K562 (cell line): ENCODE results near the gene RELA. TPM values are rescaled to one million over a fixed set of nuclear protein-coding genes. Genes with fewer than 3 reads are reported as not detected.
A peak's percentile ranks its signal among the peaks of the same experiment; 100 is the strongest.

Experiments
- BRD9 ChIP-seq: fragments of 450-650 bp; IDR thresholded peaks from 2 replicates; pipeline ENCODE4 v1.6.1; 2018; ENCODE audit warnings: low read depth; ENCODE audit not compliant: partially characterized antibody
- DDX20 ChIP-seq: fragments of 450-650 bp; IDR thresholded peaks from 2 replicates; pipeline ENCODE4 v1.6.1; 2016; ENCODE audit warnings: missing genetic modification characterization, low read depth, mild to moderate bottlenecking, missing compliant biosample characterization, moderate library complexity
- DNMT1 ChIP-seq: fragments of 450-650 bp; IDR thresholded peaks from 2 replicates; pipeline ENCODE4 v1.6.1; 2016; ENCODE audit warnings: antibody characterized with exemption, mild to moderate bottlenecking
- FOXK2 ChIP-seq, 2 experiments: fragments of 450-650 bp; IDR thresholded peaks in 1 of 2; conservative IDR thresholded peaks in 1 of 2; 2 replicates each; pipeline ENCODE4 v1.6.1; 2016; ENCODE audit warnings: low read depth in 2 of 2, mild to moderate bottlenecking in 1 of 2
- FUS ChIP-seq: fragments of 200-400 bp; formaldehyde crosslinking; optimal IDR thresholded peaks from 2 replicates; pipeline ENCODE3; 2017; ENCODE audit warnings: low read depth, low read length
- HLTF ChIP-seq: fragments of 450-650 bp; IDR thresholded peaks from 2 replicates; pipeline ENCODE4 v1.6.1; 2016
- IFI16 ChIP-seq: fragments of 250-450 bp; sonication (Bioruptor Pico); IDR thresholded peaks from 2 replicates; pipeline ENCODE4 v2.1.2; 2022; ENCODE audit warnings: mild to moderate bottlenecking, inconsistent platforms
- IRF2 ChIP-seq: sonication (generic); formaldehyde crosslinking; IDR thresholded peaks from 2 replicates; pipeline ENCODE4 v1.8.1; 2022; ENCODE audit warnings: mild to moderate bottlenecking, missing genetic modification reagents
- KAT2B ChIP-seq: IDR thresholded peaks from one replicate; pipeline ENCODE4 v1.6.1; 2012; ENCODE audit warnings: low read depth, mild to moderate bottlenecking, control low read depth, inconsistent platforms, low read length, moderate library complexity
- MLLT1 ChIP-seq, 2 experiments: fragments of 450-650 bp; IDR thresholded peaks; 2 replicates each; pipeline ENCODE4 v1.6.1; 2016
- MTA2 ChIP-seq: fragments of 450-650 bp; IDR thresholded peaks from 2 replicates; pipeline ENCODE4 v1.6.1; 2016; ENCODE audit warnings: low read depth
- RAD51 ChIP-seq: fragments of 450-650 bp; IDR thresholded peaks from 2 replicates; pipeline ENCODE4 v1.7.1; 2016; ENCODE audit warnings: low read depth, mild to moderate bottlenecking, borderline replicate concordance
- RHOXF2B ChIP-seq: fragments of 250-450 bp; sonication (Bioruptor Pico); conservative IDR thresholded peaks from 2 replicates; pipeline ENCODE4 v1.5.1; 2021
- SMC3 ChIP-seq: conservative IDR thresholded peaks from 2 replicates; pipeline ENCODE4 v1.6.1; 2011; ENCODE audit warnings: low read depth, low read length, improper control_type of control experiment; ENCODE audit not compliant: insufficient read depth
- SREBF2 ChIP-seq: sonication (generic); formaldehyde crosslinking; IDR thresholded peaks from 2 replicates; pipeline ENCODE4 v1.4.0; 2020; ENCODE audit warnings: mild to moderate bottlenecking, missing genetic modification reagents
- STAT5A ChIP-seq: IDR thresholded peaks from 2 replicates; pipeline ENCODE4 v1.6.1; 2012; ENCODE audit warnings: low read length, inconsistent platforms, borderline replicate concordance
- U2AF1 ChIP-seq: fragments of 200-400 bp; formaldehyde crosslinking; optimal IDR thresholded peaks from 2 replicates; pipeline ENCODE3; 2017; ENCODE audit warnings: mild to moderate bottlenecking, low read depth, low read length, moderate library complexity
- ZBTB2 ChIP-seq: fragments of 450-650 bp; IDR thresholded peaks from 2 replicates; pipeline ENCODE4 v1.6.1; 2016; ENCODE audit warnings: antibody characterized with exemption
- ZBTB7A ChIP-seq: IDR thresholded peaks from 2 replicates; pipeline ENCODE4 v1.6.1; 2011; ENCODE audit warnings: low read depth, mild to moderate bottlenecking, low read length, moderate library complexity, borderline replicate concordance; ENCODE audit not compliant: control insufficient read depth
- ZKSCAN8 ChIP-seq: fragments of 200-800 bp; sonication (Bioruptor generic); IDR thresholded peaks from 2 replicates; pipeline ENCODE4 v1.6.1; 2016; ENCODE audit warnings: missing genetic modification characterization, missing compliant biosample characterization
- ZNF57 ChIP-seq: fragments of 450-650 bp; formaldehyde crosslinking; IDR thresholded peaks from 2 replicates; pipeline ENCODE4 v1.4.0; 2020; ENCODE audit warnings: mild to moderate bottlenecking, moderate library complexity
- polyA plus RNA-seq, 8 experiments: library from polyadenylated mRNA; depleted of rRNA in 4 of 8; stranded (reverse) in 5 of 8; unstranded in 3 of 8; fragments of >200 nt; fragmentation: Nextera tagmentation in 2 of 8; fragmentation: Illumina TruSeq in 1 of 8; extraction: Ambion mirVana in 2 of 8; extraction: Trizol in 1 of 8; gene quantifications; 2 replicates each; pipeline versions ENCODE4 v1.2.1 to v1.2.3, GENCODE V29; 2011 to 2014; ENCODE audit warnings: inconsistent platforms in 1 of 8, missing spikeins in 1 of 8
- total RNA-seq, 7 experiments: library from RNA; depleted of rRNA in 6 of 7; stranded (reverse); fragments of >200 nt in 6 of 7; fragmentation: Illumina TruSeq in 2 of 7; extraction: Trizol in 2 of 7; gene quantifications; 2 replicates each; pipeline versions ENCODE4 v1.2.1 to v1.2.3, GENCODE V29; 2011 to 2021; ENCODE audit warnings: low replicate concordance in 1 of 7
- TF ChIP-seq, protein P1 (sequence below): fragments of 250-450 bp; sonication (Bioruptor Pico); IDR thresholded peaks from 2 replicates; pipeline ENCODE4 v1.5.0; 2020; ENCODE audit warnings: mild to moderate bottlenecking, borderline replicate concordance
- TF ChIP-seq, protein P2 (sequence below): fragments of 450-650 bp; IDR thresholded peaks from 2 replicates; pipeline ENCODE4 v1.6.1; 2016; ENCODE audit warnings: low read depth, mild to moderate bottlenecking, moderate library complexity
- TF ChIP-seq, protein P3 (sequence below): fragments of 250-450 bp; sonication (Bioruptor Pico); IDR thresholded peaks from 2 replicates; pipeline ENCODE4 v1.8.0; 2022; ENCODE audit warnings: moderate library complexity, mild to moderate bottlenecking, inconsistent platforms

RELA gene
- total and polyA plus RNA-seq, 9 of the 15 experiments (the other 6 are each of a cell fraction or from before 2014, with no cell fraction given): 6.0 to 67.4 (median 20.6) TPM

DNA sequence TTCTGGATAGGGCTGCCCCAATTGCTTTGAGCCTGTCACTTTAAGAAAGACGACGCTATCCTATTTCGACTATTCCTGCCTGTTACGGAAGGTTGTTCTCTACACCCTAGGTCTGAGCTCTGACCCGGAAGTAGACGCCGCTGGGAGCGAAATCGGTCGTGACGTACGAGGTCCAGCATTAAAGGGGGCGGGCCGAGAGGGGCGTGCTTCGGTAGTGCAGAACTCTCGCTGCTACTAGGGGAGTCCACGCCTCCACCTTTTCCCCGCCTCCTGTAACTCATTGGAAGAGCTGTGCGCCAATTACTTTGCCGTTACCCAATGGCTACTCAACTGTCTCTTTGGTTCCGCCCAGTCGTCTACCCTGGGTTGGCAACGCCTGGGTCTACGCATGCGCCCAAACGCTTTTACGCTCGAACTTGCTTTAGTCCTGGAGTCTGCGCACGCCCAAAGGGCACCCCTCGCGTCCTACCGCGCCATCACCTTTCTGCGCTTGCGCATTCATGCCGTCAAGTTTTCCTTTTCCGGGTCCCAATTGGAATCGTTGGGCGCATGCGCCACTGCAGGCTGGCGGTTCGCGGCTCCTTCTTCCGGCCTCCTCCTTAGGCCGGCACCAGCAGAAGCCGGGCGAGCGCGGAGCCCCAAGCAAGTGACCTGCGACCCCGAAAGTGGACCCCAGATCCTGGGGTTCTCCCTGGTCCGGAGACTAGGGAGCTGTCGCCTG, 47.3 kb downstream of the RELA start, which contains the start of gene PCNX3 (continued):
- TF ChIP-seq ZNF57: no peak
- TF ChIP-seq STAT5A: no peak
- no peak for TF ChIP-seq IRF2
- TF ChIP-seq DNMT1: no peak
- no peak for TF ChIP-seq DDX20 (tag)
- TF ChIP-seq BRD9: no peak
- no peak for TF ChIP-seq SREBF2 (CRISPR knock-in tag)
- peak in 1 of 2 experiments; percentile 100; a peak in 2 of 4 replicates for TF ChIP-seq MLLT1 (IDR thresholded peaks at IDR 0.05)
- TF ChIP-seq FUS: no peak
- TF ChIP-seq ZBTB7A: no peak; the same call in 1 of the 2 replicates
- TF ChIP-seq, protein P1, sequence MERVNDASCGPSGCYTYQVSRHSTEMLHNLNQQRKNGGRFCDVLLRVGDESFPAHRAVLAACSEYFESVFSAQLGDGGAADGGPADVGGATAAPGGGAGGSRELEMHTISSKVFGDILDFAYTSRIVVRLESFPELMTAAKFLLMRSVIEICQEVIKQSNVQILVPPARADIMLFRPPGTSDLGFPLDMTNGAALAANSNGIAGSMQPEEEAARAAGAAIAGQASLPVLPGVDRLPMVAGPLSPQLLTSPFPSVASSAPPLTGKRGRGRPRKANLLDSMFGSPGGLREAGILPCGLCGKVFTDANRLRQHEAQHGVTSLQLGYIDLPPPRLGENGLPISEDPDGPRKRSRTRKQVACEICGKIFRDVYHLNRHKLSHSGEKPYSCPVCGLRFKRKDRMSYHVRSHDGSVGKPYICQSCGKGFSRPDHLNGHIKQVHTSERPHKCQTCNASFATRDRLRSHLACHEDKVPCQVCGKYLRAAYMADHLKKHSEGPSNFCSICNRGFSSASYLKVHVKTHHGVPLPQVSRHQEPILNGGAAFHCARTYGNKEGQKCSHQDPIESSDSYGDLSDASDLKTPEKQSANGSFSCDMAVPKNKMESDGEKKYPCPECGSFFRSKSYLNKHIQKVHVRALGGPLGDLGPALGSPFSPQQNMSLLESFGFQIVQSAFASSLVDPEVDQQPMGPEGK (CRISPR knock-in tag): no peak
- no peak for TF ChIP-seq RHOXF2B
- no peak for TF ChIP-seq IFI16 (CRISPR knock-in tag)
- TF ChIP-seq RAD51: peak; percentile 51; the same call in 1 of the 2 replicates
- no peak for TF ChIP-seq ZKSCAN8 (CRISPR knock-in tag)
- TF ChIP-seq KAT2B: no peak
- peak; percentile 84 for TF ChIP-seq MTA2
- TF ChIP-seq ZBTB2: peak; percentile 97
- TF ChIP-seq, protein P2, sequence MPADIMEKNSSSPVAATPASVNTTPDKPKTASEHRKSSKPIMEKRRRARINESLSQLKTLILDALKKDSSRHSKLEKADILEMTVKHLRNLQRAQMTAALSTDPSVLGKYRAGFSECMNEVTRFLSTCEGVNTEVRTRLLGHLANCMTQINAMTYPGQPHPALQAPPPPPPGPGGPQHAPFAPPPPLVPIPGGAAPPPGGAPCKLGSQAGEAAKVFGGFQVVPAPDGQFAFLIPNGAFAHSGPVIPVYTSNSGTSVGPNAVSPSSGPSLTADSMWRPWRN: no peak
- TF ChIP-seq U2AF1: no peak
- TF ChIP-seq, protein P3, sequence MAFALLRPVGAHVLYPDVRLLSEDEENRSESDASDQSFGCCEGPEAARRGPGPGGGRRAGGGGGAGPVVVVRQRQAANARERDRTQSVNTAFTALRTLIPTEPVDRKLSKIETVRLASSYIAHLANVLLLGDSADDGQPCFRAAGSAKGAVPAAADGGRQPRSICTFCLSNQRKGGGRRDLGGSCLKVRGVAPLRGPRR (CRISPR knock-in tag): no peak
- no peak for TF ChIP-seq HLTF
- TF ChIP-seq SMC3: no peak
- TF ChIP-seq FOXK2 (conservative IDR thresholded peaks at IDR 0.05 in 1 of 2, IDR thresholded peaks at IDR 0.05 in 1 of 2; ENCODE audit: low read depth in 2 of 2): peak; percentile 65 to 89; a peak in 3 of 4 replicates
